ENCODE data around the gene FERMT2. TPM values are rescaled to one million over a fixed set of nuclear protein-coding genes. Genes with fewer than 3 reads are reported as not detected.
"Not testable (repeated sequence)": the region's sequence is repeated elsewhere in the genome, so short reads cannot be mapped to it uniquely, and the experiment has no call there.

Gene FERMT2
- total RNA-seq, 1 donor from 2014 or later = 86.0 TPM

- TF ChIP-seq CTCF (IDR thresholded peaks at IDR 0.05) = no peak
- no peak for ATAC-seq
- no peaks in the 10 kb centered on the region for H3K4me1 ChIP-seq
Measured at GRCh38 chr14:52871606-52872005, 79.2 kb downstream of the FERMT2 start.

GRCh38 chr14:52868911-52869618 lies 81.8 kb downstream of the FERMT2 start:
- H3K27ac ChIP-seq = no peak overlapping the region

More at GRCh38 chr14:52871606-52872005, 79.2 kb downstream of the FERMT2 start:
- Histone ChIP-seq H3K36me3 (peaks cover 87% of the 10 kb centered on the region), H3K4me3 (no peak overlapping the region), H3K27ac (no peak overlapping the region), H3K9me3 (no peaks in the 10 kb centered on the region), H3K27me3 (ENCODE audit: low read depth) (no peaks in the 10 kb centered on the region)
- intact Hi-C loops (cut with DNase I) = no loop called here
- no peak for DNase-seq

GRCh38 chr14:52864893-52865292 lies 86.0 kb downstream of the FERMT2 start:
- peaks cover 77% of the 10 kb centered on the region for H3K36me3 ChIP-seq
- H3K27me3 ChIP-seq (ENCODE audit: low read depth); H3K9me3 ChIP-seq; intact Hi-C loops (cut with DNase I); ATAC-seq; H3K27ac ChIP-seq; DNase-seq; H3K4me3 ChIP-seq: not testable (repeated sequence)
- peaks cover 11% of the 10 kb centered on the region for H3K4me1 ChIP-seq

More at GRCh38 chr14:52868911-52869618, 81.8 kb downstream of the FERMT2 start:
- H3K4me3 ChIP-seq = no peak overlapping the region
- TF ChIP-seq CTCF (IDR thresholded peaks at IDR 0.05) = no peak
- H3K27me3 ChIP-seq (ENCODE audit: low read depth) = no peaks in the 10 kb centered on the region
- intact Hi-C loops (cut with DNase I) = no loop called here
- DNase-seq (no peak), ATAC-seq (no peak)
- no peaks in the 10 kb centered on the region for H3K9me3 ChIP-seq
- peaks cover 84% of the 10 kb centered on the region for H3K36me3 ChIP-seq
- H3K4me1 ChIP-seq = no peaks in the 10 kb centered on the region

- Histone ChIP-seq H3K36me3 (peaks cover 78% of the 10 kb centered on the region), H3K9me3 (no peaks in the 10 kb centered on the region), H3K27ac (peak overlapping the region; percentile 26), H3K4me3 (no peak overlapping the region), H3K27me3 (ENCODE audit: low read depth) (no peaks in the 10 kb centered on the region), H3K4me1 (peaks cover 11% of the 10 kb centered on the region)
- TF ChIP-seq CTCF (IDR thresholded peaks at IDR 0.05) = no peak
- ATAC-seq (no peak), DNase-seq (no peak)
- intact Hi-C loops (cut with DNase I) = no loop called here
Measured at GRCh38 chr14:52863334-52863700, 87.5 kb downstream of the FERMT2 start.

- DNase-seq = no peak
- no peak for TF ChIP-seq CTCF (IDR thresholded peaks at IDR 0.05)
- Histone ChIP-seq H3K27me3 (ENCODE audit: low read depth) (no peaks in the 10 kb centered on the region), H3K4me3 (no peak overlapping the region), H3K9me3 (no peaks in the 10 kb centered on the region), H3K36me3 (peaks cover 78% of the 10 kb centered on the region), H3K27ac (peak overlapping the region; percentile 26), H3K4me1 (peaks cover 11% of the 10 kb centered on the region)
- no peak for ATAC-seq
- intact Hi-C loops (cut with DNase I) = no loop called here
Measured at GRCh38 chr14:52862632-52863333, 88.1 kb downstream of the FERMT2 start.

GRCh38 chr14:52861403-52861802 lies 89.4 kb downstream of the FERMT2 start:
- Histone ChIP-seq H3K4me3 (no peak overlapping the region), H3K27me3 (ENCODE audit: low read depth) (no peaks in the 10 kb centered on the region), H3K4me1 (peaks cover 11% of the 10 kb centered on the region), H3K9me3 (no peaks in the 10 kb centered on the region), H3K36me3 (peaks cover 79% of the 10 kb centered on the region), H3K27ac (no peak overlapping the region)
- ATAC-seq = no peak
- DNase-seq = no peak
- intact Hi-C loops (cut with DNase I) = no loop called here
- TF ChIP-seq CTCF (IDR thresholded peaks at IDR 0.05) = no peak
